HG03342 (cell line): ENCODE results near the gene TPCN1.

Experiments used
- ATAC-seq: cut with Tn5 transposase; IDR thresholded peaks from one replicate; pipeline ENCODE4 v1.9.1; 2021; ENCODE audit warnings: mild to moderate bottlenecking, moderate library complexity; ENCODE audit not compliant: unreplicated experiment

TPCN1 gene

DNA sequence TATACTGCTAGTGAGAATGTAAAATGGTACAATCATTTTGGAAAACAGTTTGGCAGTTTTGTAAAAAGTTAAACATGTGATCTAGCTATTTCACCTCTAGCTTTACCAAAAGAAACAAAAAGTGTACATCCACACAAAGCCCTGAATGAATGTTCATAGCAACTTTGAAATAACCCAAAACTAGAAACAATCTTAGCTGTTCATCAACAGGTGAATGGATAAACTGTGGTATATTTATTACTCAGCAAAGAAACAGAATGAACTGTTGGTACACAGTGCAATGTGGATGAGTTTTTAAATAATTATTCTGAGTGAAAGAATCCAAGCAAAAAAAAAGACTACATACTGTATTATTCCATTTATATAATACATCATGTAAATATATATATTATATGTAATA, 36.3 kb downstream of the TPCN1 start:
- ATAC-seq: no peak

DNA sequence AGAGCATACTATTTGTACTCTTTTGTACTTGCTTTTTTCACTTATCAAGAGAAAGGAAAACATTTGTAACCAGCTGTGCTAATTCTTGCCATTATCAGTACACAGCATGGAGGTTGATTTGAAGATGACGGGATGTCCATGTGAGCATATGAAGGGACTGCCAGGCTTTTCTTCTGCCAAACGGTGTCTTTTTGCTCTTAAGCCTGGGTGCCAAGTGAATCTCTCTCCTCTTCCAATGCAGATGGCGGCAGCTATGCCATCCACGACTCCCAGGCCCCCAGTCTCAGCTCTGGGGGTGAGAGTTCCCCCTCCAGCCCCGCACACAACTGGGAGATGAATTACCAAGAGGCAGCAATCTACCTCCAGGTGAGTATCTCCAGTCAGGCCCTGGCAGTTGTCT, 38.9 kb downstream of the TPCN1 start:
- ATAC-seq: no peak

DNA sequence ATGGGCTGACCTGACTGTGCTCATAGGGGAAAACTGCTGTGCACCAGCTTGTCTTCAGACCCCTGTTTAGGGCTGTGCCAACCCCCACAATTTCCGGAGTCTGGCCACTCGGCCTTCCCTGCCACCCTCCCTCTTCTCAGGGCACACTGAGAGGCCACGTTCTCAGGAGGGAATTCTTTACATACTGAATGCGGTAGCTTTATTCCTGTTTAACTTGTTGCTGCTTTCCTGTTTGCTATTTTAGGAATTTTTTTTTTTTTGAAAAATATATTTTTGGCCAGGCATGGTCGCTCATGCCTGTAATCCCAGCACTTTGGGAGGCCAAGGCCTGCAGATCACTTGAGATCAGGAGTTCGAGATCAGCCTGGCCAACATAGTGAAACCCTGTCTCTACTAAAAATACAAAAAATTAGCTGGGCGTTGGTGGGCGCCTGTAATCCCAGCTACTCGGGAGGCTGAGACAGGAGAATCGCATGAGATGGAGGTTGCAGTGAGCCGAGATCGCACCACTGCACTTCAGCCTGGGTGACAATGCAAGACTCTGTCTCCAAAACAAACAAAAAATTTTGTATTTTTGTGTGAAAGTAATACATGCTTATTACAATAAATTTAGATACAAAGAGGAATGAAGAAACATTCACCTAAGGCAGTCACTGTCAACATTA, 39.5 kb downstream of the TPCN1 start:
- ATAC-seq: no peak

DNA sequence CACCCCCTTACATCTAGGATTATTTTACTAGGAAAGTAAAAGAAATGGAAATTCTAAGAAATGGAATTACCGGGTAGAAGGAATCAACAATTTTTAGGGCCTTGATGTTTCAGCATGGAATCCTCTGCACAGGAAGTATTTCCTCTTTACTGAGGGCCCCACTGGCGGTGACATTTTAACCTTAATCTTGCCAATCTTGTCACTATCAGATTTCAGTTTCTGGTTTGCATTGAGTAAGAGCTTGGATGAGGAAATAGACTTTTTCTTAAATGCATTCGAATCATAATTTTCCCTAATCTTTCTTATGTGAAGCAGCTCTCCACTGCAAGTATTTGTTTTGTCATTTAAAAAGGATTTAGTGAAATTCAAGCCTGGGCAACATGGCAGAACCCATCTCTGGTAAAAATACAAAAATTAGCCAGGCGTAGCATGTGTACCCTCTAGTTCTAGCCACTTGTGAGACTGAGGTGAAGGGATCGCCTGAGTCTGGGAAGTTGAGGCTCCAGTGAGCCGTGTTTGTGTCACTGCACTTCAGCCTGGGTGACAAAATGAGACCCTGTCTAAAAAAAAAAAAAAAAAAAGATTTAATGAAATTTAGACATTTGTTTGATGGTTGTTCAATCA, 40.7 kb downstream of the TPCN1 start:
- no peak for ATAC-seq

DNA sequence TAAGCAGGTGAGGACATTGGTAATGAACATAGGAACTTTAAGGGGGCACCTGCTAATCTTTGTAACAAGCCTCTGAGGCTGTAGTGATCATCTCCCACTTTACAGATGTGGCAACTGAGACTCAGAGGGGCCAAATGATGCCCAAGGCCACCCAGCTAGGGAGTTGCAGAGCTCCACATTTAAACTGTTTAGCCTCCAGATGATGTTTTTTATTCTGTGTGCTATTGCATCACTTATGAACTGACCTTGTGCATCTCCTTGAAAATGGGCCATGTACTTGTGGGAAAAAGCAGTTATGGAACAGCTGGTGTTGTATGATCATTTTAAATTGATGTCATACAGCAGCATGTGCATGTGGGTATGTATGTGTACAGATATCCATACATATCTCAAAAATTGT, 41.4 kb downstream of the TPCN1 start:
- ATAC-seq: no peak

DNA sequence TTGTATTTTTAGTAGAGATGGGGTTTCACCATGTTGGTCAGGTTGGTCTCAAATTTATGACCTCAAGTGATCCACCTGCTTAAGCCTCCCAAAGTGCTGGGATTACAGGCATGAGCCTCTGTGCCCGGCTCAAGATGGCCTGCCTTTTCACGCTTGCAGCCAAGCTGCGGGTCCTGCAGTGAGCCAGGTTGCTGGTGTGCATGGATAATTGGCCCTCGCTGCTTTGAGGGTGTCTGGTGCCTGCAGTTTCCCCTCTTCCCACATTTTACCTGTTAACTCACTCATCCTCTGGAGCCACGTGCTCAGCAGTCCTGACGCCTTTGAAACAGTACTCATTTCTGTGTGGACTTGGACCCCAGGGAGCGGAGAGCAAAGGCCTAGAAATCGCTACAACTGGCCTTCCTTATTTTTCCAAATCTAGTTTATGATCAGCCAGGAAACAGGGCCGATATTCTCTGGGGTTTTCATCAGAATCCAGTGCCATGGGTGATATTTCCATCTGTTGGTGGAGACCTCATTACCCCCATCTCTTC, 42.2 kb downstream of the TPCN1 start:
- no peak for ATAC-seq

DNA sequence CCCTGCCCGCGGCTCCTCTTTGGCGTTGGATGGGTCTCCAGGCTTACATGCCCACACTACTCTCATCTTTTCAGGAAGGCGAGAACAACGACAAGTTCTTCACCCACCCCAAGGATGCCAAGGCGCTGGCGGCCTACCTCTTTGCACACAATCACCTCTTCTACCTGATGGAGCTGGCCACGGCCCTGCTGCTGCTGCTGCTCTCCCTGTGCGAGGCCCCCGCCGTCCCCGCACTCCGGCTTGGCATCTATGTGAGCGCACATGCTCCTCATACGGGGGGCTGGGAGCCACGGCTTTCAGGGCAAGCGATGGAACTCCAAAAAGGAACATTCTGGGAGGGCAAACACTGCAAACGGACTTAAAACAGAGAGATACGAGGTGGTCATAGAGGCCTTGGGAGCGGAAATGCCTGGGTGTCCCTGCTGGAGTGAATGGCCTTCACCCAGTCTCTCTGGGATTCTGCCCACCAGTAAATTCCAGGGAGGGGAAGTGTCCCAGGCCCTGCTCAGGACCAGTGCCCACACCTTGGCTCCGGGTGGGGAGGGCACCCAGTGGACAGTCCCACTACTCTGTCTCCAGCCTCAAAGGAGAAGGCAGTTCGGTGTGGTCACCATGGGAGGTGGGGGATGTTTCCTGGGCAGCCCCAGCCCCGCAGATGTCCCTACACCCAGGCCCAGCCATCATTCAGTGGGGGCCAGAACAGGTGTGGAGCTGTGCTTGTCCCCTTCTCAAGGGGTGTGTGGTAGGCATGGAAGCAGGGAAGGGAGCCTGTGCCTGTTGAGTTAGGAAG, 45.0 kb downstream of the TPCN1 start:
- ATAC-seq: no peak

DNA sequence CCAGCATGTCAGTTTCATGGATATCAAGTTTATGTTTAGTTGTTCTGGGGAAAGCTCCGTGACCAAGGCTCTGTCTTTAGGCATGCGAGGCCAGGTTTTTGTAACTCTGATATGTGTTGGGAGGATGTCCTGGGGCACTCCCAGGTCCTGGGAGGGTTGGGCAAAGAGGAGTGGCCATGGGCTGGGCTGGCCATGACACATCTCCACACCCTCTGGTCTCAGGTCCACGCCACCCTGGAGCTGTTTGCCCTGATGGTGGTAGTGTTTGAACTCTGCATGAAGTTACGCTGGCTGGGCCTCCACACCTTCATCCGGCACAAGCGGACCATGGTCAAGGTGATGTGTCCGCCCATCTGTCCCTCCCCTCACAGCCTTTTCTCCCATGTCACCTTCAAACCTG, 46.4 kb downstream of the TPCN1 start:
- no peak for ATAC-seq

DNA sequence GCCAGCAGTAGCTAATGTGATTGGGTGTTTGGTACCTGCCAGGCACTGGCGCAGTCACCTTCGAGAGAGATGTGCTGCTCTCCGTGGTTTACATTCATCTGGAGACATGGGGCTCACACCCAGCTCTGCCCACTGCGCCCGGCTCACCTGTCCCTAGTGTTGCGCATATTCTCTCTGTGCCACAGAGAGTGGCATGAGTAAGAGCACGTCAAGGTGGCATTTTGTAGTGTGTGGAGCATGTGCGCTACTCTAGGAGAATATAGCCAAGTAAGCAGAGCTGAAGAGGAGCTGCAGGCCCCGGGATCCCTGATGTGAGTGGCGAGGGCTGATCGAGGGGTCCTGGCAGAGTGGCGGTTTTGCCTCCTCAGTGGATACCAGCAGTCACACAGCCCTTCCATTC, 46.9 kb downstream of the TPCN1 start:
- no peak for ATAC-seq

DNA sequence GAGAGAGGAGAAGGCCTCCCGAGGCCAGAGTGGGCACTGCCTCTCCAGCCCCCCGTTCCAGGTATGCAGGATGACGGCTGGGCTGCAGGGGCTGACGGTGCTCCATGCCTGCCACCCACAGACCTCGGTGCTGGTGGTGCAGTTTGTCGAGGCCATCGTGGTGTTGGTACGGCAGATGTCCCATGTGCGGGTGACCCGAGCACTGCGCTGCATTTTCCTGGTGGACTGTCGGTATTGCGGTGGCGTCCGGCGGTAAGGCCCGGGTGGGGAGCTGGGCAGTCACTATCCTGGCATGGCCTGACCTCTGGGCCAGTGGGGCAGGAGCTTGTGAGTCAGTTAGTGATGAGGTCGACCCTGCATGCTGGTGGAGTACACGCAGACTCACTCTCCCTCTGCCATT, 47.4 kb downstream of the TPCN1 start:
- ATAC-seq: no peak

DNA sequence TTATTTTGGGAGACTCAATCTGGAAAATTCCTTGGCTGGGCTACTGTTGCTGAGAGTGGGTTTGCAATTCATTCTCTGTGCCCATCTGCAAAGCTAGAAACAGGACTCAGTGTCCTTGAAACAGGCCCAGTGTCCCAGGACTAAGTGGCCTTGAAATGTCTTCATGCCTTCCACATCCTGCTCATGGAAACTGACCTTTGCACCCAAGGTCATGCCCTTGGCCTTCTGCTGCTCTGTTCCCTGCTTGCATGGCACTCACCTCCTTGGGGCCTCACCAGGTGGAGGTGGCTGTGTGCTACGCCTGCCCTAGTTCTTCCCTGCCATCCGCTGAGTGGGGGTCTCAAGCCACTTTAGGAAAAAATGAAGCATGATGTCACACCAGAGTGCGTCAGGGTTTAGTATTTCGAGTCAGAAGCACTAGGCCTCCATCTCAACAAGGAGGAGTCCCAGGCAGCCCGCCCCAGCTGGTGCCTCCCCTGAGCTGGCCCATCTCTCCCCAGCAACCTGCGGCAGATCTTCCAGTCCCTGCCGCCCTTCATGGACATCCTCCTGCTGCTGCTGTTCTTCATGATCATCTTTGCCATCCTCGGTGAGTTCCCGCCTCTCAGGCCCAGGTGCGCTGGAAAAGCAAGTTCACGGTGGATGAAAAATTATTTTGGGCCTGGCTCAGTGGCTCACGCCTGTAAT, 48.1 kb downstream of the TPCN1 start:
- ATAC-seq: no peak

DNA sequence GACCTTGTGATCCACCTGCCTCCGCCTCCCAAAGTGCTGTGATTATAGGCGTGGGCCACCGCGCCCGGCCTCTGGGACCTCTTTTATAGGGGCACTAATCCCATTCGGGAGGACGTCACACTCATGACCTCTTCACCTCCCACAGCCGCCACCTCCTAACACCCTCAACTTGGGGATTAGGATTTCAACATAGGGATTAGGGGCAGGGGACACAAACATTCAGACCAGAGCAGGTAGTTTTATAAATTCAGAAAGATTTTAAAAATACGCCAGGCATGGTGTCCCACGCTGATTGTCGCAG, 49.4 kb downstream of the TPCN1 start:
- ATAC-seq: no peak

DNA sequence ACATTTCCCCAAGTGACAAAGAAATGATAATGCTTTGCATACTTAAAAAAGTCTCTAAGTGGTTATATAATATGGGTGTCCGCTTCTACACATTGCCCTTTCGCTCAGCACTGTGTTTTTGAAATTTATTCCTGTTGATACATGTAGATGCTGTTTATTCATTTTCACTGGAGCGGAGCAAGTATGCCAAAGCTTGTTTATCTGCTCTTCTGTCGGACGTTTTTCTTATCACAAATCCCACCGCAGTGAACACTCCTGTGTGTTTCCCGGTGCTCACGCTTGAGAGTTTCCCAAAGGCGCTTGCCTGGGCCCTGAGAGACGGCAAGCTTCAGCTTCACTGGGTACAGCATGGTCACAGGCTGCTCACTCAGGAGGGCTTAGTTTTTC, 50.2 kb downstream of the TPCN1 start:
- ATAC-seq: no peak

DNA sequence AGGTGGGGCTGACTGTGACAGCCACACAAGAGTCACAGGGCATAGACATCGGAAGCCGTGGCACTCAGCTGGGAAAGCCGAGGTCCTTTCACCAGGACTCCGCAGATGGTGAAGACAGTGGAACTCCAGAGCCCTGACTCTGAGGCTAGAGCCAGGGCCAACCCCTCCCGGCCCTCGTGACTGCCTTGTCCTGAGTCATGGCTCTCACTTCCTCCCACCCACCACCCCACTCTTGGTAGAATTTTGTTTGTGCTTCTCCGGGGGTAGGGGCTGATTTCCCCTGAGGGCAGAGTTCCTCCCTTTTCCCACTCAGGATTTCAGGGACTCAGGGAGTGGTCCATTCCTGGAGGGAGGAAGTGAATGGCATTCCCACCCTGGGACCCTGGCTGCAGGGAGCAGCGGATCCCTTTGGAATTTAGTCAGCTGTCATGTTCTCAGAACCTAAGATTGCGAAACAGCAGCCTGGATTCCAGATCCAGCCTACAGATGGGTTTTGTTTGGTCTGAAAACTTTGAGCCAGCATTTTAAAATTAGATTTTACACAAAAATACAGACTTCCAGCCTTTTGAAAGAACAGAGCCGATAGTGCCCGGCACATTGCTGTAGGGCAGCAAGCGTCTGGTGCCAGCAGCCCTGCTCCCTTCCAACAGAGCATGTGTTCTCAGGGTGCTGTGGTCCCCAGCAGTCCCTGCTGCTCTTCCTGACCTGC, 50.7 kb downstream of the TPCN1 start:
- ATAC-seq: no peak

DNA sequence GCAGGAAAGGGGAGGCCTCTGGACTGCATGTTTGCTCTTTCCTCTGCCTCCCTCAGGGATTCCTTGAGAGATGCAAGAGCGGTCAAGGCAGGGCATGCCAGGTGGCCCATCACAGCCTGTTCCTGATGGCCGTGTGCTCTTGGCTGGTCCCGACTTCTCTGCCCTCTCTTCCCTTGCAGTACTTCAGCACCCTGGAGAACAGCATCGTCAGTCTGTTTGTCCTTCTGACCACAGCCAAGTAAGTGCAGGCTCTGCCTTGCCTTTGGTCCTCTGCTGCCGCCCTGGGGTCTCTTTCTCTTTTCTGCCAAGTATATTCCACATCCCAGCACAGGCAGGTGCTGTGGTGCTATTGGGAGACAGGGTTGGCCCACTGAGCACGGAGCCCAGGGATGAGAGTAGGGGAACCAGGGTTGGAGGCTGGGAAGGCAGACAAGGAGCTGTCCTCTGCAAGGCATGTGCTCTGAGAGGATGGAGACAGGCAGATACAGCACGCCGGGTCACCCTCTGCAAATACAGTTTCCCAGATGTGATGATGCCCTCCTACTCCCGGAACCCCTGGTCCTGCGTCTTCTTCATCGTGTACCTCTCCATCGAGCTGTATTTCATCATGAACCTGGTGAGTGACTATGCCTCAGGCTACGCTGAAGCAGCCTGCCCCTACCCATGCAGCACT, 51.9 kb downstream of the TPCN1 start:
- no peak for ATAC-seq

DNA sequence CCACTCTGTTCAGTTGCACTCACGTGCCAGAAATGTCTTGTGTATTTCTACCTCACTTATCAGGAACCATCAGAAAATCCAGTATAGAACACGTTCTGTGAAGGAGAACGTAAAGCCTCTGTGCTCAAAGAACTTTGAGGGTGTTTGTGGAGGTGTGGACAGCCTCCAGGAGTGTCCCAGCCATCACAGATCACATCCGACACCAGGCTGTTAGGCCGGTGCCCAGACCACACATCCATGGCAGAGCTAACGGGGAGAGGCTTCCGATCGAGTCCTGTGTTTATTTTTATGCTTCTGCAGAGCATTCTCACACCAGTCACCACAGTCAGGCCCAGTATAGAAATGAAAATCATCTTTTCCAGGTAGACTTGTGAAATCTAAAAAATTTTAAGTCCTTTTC, 53.6 kb downstream of the TPCN1 start:
- no peak for ATAC-seq

DNA sequence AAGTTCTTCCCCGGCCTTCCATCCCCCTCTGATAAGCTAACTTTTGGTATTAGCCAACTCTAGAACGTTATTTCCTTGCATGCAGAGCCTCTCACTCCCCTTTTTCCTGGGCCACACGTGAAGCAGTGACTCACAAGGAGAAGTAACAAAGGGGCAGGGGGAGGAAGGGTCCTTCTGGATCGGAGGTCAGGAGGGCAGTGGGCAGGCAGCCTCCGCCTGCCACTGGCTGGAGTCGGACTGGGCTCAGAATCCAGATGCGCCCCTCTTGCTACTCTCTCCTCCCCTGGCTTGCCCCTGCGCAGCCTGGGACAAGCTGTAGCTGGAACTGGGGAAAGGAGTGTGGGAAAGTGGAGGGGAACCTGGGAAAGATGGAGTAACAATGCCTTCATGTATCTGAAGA, 55.0 kb downstream of the TPCN1 start:
- no peak for ATAC-seq

DNA sequence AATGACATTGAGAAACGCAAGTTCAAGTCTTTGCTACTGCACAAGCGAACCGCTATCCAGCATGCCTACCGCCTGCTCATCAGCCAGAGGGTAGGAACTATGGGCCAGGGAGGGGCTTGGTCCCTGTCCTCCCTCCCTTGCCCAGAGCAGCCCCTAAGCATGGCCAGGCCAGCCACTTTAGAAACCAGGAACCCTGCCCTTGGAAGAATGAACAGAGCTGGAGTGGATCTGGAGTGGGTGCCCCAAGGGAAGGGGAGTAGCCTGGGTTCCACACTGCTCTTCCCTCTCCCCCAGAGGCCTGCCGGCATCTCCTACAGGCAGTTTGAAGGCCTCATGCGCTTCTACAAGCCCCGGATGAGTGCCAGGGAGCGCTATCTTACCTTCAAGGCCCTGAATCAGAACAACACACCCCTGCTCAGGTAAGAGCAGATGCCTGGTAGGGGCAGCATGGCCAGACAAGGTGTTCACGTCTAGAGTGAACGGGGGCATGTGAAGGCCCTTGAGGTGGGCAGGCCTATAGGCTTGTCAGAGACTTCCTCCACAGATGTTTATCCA, 55.8 kb downstream of the TPCN1 start:
- no peak for ATAC-seq

DNA sequence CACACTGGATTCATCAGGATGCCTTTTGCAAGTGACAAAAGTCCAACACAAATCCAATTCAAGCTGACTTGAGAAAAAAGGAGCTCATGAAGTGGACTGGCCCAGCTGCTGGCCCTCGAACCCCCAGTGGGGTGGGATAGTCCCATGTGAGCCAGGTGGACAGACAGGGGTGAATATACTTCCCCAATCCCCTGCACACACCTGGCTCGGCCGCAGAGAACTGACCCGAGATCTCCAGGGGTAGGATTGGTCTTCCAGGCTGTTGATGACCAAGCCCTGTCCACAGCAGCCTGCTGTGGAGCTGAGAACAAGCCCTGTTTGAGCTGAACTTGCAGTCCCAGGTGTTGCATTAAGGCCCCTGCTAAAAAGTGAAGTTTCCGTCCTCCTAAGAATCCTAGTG, 56.2 kb downstream of the TPCN1 start:
- ATAC-seq: no peak

DNA sequence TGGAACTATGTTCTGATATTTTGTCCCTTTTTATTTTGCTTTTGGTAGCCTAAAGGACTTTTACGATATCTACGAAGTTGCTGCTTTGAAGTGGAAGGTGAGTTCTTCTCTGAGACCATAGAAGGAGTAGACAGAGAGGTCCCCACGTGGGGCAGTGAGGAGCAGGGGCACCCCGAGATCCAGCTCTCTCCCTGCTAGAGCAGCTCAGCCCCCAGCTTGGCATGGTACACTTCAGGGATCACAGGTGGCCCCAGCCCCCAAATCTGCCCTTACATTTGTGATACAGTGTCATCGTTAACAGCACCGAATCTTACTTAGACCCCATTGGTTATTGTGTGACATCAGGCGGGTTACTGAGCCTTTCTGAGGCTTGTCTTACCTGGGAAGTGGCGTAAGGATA, 56.9 kb downstream of the TPCN1 start:
- ATAC-seq: no peak
